Measurements from ENCODE around the gene SHC2. TPM values are rescaled to one million over a fixed set of nuclear protein-coding genes. Genes with fewer than 3 reads are reported as not detected.

Gene SHC2
- total and polyA plus RNA-seq, 2 donors (not counting 3 experiments of a cell fraction or from before 2014, with no cell fraction given): 7.5 to 11.8 TPM

GRCh38 chr19:422213-422916 lies 38.5 kb downstream of the SHC2 start:
- intact Hi-C loops (cut with micrococcal nuclease): no loop called here
- no peaks in the 10 kb centered on the region for H3K79me2 ChIP-seq (ENCODE audit: control insufficient read depth, insufficient read depth, low read length)
- H3K36me3 ChIP-seq (ENCODE audit: control insufficient read depth in 2 of 2, extremely low read depth in 1 of 2, insufficient read depth in 2 of 2, low read length in 2 of 2): no peaks in the 10 kb centered on the region
- no TSS peak for BruUV-seq (replicated peaks)
- FAIRE-seq: no peak
- dilution Hi-C loops (cut with MboI; ENCODE audit: extremely low pct_ligation_motif_present, low sequenced_read_pairs): no loop called here
- no peak overlapping the region for H3K9ac ChIP-seq (replicated peaks; ENCODE audit: extremely low read depth, insufficient read depth, low read length)
- no peaks in the 10 kb centered on the region for H3K9me1 ChIP-seq (replicated peaks; ENCODE audit: control insufficient read depth, extremely low read depth, insufficient read depth, low read length)
- no peaks in the 10 kb centered on the region for H3K27me3 ChIP-seq (ENCODE audit: control insufficient read depth in 2 of 2, insufficient read depth in 2 of 2, low read length in 2 of 2)
- no peak for DNase-seq (ENCODE audit: low read depth, low spot score)
- H2AFZ ChIP-seq (ENCODE audit: low read depth, low read length): no peak overlapping the region
- H4K20me1 ChIP-seq (replicated peaks; ENCODE audit: control insufficient read depth, extremely low read depth, insufficient read depth, low read length): no peaks in the 10 kb centered on the region
- no peak overlapping the region for H3K4me2 ChIP-seq (ENCODE audit: insufficient read depth, low read length)
- no peak overlapping the region for H3K4me3 ChIP-seq (replicated peaks in 1 of 3; ENCODE audit: insufficient read depth in 1 of 3, low read depth in 1 of 3, low read length in 3 of 3)
- no peaks in the 10 kb centered on the region for H3K4me1 ChIP-seq (ENCODE audit: control insufficient read depth, extremely low read depth, insufficient read depth, low read length)
- TF ChIP-seq JUN (IDR thresholded peaks at IDR 0.05; ENCODE audit: borderline replicate concordance, insufficient read depth, insufficient read length, low read depth) (no peak), EZH2 (IDR thresholded peaks at IDR 0.05; ENCODE audit: borderline replicate concordance, low read depth, low read length, severe bottlenecking) (no peak), GATA2 (IDR thresholded peaks at IDR 0.05; ENCODE audit: insufficient read depth, insufficient read length, low read depth, low read length) (no peak), POLR2AphosphoS5 (IDR thresholded peaks at IDR 0.05; ENCODE audit: insufficient read depth, low read depth, low read length) (no peak), CTCF (IDR thresholded peaks at IDR 0.05; ENCODE audit: extremely low read depth in 1 of 2, insufficient read depth in 1 of 2, low read depth in 1 of 2, low read length in 2 of 2) (no peak), FOS (IDR thresholded peaks at IDR 0.05; ENCODE audit: borderline replicate concordance, insufficient read depth, low read length) (no peak), POLR2A (IDR thresholded peaks at IDR 0.05; ENCODE audit: low read depth, low read length) (no peak), MYC (IDR thresholded peaks at IDR 0.05; ENCODE audit: low read depth, low read length) (no peak)
- TF ChIP-seq, protein P1, sequence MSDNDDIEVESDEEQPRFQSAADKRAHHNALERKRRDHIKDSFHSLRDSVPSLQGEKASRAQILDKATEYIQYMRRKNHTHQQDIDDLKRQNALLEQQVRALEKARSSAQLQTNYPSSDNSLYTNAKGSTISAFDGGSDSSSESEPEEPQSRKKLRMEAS (IDR thresholded peaks at IDR 0.05; ENCODE audit: insufficient read depth, insufficient read length): no peak
- no peaks in the 10 kb centered on the region for H3K9me3 ChIP-seq (replicated peaks; ENCODE audit: control insufficient read depth, insufficient read depth, low read length)
- ChIA-PET POLR2A (no interaction called here), CTCF (no interaction called here)
- H3K27ac ChIP-seq (ENCODE audit: insufficient read depth, low read depth, low read length): no peak overlapping the region

All from endothelial cell of umbilical vein (primary cell).